Endometrial microvascular endothelial cells (primary cell): ENCODE measurements around the gene CCDC57. TPM values are rescaled to one million over a fixed set of nuclear protein-coding genes. Genes with fewer than 3 reads are reported as not detected.
"Not testable (repeated sequence)": the region's sequence is repeated elsewhere in the genome, so short reads cannot be mapped to it uniquely, and the experiment has no call there.

Source experiments
- in situ Hi-C: cut with HindIII; loops from 2 replicates; pipeline ENCODE4 v1.10.0; 2017; ENCODE audit warnings: low sequenced_read_pairs, low pct_unique_long_range_greater_than_20kb; ENCODE audit errors: inconsistent ontology term
- total RNA-seq: library from RNA; depleted of rRNA; stranded (reverse); fragments of >200 nt; gene quantifications from one replicate; pipeline ENCODE4 v1.2.3, GENCODE V29; 2015; ENCODE audit errors: inconsistent ontology term

CCDC57 gene
- total RNA-seq, 1 donor from 2014 or later = 3.1 TPM

DNA sequence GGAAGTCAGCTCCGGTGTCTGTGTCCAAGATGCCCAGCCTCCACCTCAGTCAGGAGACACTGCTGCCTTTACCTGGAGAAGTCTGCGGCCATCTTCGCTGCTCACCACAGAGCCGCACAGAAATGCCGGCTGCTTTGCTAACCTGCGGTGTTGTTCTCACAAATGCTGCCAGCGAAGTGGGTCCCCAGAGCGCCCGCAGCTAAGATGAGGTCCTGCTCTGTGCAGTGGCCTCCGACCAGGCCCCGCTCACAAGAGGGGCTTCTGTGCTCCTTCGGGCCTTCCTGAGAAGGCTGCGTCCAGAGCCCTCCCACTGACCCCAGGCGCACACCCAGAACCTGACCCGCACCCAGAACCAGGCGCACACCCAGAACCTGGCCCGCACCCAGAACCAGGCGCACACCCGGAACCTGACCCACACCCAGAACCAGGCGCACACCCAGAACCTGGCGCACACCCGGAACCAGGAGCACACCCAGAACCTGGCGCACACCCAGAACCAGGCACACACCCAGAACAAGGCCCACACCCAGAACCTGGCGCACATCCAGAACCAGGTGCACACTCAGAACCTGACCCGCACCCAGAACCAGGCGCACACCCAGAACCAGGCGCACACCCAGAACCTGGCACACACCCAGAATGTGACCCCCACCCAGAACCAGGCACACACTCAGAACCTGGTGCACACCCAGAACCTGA is 63.1 kb downstream of the CCDC57 start:
- in situ Hi-C loops = no loop called here

- in situ Hi-C loops = no loop called here
These were observed 63.6 kb downstream of the CCDC57 start for GRCh38 chr17:82148997-82149396.

- in situ Hi-C loops = no loop called here
These were observed 64.6 kb downstream of the CCDC57 start for GRCh38 chr17:82148011-82148410.

- in situ Hi-C loops = no loop called here
These were observed 65.7 kb downstream of the CCDC57 start for GRCh38 chr17:82146663-82147654.

- in situ Hi-C loops = no loop called here
These were observed 67.0 kb downstream of the CCDC57 start for GRCh38 chr17:82145550-82146155.

DNA sequence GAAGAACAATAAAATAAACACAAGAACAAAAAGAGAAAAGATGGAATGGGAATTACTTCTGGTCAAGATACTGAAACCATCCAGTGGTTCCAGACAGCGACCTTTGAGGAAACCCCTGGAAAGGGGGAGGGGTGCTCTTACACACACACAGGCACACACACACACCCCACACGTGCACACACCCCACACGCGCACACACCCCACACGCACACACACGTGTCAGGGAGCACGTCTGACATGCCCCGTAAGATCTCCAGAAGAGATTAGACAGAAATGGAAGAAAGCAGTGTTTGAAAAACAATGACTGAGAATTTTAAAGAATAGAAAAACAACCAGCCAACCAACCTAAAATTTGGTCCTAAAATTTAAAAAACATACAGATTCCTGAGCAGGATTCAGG is 69.3 kb downstream of the CCDC57 start:
- in situ Hi-C loops = no loop called here

DNA sequence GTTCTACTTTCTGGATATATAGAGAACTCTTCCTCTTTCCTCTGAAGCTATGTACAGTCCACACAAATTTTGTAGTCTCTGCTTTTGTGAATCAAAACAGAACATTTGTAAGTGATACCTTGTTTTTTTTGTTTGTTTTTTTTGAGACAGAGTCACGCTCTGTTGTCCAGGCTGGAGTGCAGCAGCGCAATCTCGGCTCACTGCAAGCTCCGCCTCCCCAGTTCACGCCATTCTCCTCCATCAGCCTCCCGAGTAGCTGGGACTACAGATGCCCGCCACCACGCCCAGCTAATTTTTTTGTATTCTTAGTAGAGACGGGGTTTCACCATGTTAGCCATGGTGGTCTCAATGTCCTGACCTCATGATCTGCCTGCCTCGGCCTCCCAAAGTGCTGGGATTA is 72.7 kb downstream of the CCDC57 start:
- in situ Hi-C loops = not testable (repeated sequence)

DNA sequence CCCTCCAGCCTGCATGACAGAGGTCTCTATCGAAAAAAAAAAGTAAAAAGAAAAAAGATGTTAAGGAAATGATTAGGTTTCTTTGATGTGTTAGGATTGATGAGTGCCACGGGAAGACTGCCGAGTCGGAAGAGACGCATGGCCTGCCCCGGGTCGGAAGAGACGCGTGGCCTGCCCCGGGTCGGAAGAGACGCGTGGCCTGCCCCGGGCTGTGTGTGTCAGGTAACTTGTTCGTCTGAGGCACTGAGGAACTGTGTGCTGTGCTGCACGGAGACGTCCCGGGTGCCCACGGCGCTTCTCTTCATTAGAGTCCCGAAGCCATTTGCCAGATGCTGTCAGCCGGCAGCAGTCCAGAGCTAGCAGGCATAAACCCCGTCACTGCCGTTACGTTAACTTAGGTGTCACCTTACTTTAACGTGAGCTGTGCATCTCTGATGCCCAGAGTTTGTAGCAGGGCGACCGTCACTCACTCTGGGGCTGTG is 74.1 kb downstream of the CCDC57 start:
- in situ Hi-C loops = no loop called here

DNA sequence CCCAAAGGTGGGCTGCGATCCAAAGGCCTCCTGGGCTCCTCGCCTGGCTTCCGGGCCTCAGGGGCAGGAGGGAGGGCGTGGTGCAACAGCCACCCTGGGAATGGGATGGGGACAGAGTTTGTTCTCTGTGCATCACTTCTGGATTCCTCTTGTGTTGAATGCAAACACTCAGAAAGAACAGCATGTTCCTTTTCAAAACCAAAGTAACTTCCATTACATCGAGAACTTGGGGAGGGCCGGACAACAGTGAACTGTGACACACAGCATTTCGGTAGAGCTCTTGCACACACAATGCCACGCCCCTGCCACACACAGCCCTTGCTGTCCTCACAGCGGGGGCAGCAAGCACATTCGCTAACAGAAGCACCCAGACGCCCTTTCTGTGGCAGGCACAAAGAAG is 78.5 kb downstream of the CCDC57 start:
- in situ Hi-C loops = no loop called here

DNA sequence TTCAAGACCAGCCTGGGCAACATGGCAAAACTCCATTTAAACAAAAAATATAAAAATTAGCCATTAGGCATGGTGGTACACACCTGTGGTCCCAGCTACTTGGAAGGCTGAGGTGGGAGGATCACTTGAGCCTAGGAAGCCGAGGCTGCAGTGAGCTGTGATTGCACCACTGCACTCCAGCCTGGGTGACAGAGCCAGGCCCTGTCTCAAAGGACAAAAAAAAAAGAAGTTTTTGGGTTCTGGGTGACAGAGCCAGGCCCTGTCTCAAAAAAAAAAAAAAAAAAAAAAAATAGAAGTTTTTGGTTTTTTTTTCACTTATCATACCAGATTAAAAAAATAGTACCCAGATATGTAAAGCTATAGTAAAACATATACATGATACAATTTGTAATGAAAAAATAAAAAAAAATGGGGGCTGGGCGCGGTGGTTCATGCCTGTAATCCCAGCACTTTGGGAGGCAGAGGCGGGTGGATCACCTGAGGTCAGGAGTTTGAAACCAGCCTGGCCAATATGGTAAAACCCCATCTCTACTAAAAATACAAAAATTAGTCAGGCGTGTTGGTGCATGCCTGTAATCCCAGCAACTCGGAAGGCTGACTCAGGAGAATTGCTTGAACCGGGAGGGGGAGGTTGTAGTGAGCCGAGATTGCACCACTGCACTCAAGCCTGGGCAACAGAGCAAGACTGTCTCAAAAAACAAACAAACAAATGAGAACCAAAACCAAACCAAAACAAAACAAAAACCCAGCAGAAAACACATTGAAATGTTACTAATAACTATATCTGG is 79.3 kb downstream of the CCDC57 start:
- in situ Hi-C loops = not testable (repeated sequence)

GRCh38 chr17:82129095-82129494 is 83.5 kb downstream of the CCDC57 start:
- in situ Hi-C loops = no loop called here

- in situ Hi-C loops = no loop called here
These were observed 84.4 kb downstream of the CCDC57 start for GRCh38 chr17:82128287-82128686.

DNA sequence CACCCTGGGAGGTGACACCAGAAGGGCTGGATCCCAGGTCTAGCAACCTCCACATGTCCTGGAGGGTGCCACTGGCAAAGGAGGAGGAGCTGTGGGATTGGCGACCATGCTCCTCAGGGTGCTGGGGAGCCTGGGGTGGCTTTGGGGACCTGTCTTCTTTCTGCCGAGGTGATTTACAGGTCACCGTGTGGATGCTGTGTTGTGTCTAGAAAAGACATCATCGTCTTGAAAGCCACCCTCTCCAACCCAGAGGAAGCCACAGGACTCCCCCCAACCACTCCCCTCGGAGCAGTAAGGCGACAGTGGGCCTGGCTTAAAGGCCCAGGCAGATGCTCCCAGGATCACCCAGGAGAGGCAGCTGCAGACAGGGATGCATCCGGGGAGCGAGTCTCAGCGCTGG is 84.9 kb downstream of the CCDC57 start:
- in situ Hi-C loops = no loop called here

DNA sequence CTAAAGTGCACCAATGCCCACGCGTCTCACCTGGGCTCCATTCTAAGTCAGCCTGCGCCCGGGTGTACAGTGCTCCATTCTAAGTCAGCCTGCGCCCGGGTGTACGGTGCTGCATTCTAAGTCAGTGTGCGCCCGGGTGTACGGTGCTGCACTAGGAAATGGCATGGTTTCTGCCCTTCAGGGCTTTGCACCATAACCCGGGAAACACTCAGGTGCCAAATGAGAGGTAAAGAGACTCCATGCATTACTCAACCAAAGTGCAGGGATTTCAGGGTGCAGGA is 85.4 kb downstream of the CCDC57 start:
- in situ Hi-C loops = no loop called here

GRCh38 chr17:82126556-82127314 is 85.9 kb downstream of the CCDC57 start:
- in situ Hi-C loops = no loop called here

GRCh38 chr17:82124101-82124500 is 88.5 kb downstream of the CCDC57 start:
- in situ Hi-C loops = no loop called here

DNA sequence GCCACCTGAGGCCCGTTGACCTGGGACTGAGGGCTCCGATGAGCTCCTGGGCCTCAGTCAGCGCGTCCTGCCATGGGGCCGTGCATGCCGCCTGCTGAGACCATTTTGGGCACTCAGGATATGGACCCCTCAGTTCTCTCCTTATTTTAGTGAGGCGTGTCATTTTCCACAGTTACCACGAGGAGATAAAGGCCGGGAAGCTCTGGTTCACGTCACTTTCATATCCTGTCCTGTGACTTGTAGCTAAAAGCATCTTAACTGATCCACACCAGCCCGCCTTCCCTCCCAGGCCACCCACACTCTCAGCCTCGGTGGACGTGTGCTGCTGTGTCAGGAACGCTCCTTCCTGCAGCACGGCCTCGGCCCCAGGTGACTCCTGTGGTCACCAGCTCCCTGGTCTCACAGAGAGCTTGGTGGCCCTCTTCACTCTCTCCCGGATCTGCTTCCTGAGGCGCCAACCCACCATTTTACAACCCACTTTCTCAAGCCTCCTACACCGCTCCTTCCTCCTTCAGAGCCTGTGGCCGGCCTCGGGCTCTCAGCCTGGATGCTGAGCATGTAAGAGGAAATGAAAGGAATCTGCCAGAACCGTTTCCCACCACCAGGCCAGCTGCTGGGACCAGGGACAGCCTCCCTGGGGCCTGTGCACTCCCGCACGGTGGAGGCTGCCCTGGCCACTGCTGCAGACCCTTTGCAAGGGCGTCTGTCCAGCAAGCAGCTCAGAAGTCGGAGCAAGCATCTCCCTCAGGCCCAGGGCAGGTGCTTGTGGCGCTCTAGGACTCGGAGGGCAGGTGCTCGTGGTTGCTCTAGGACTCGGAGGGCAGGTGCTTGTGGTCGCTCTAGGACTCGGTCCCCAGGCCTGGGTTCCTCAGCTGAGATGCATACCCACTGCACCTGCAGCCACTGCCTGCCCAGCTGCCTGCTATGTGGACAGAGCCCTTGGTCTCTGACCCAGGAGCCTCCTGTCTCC is 90.7 kb downstream of the CCDC57 start:
- in situ Hi-C loops = no loop called here
